Karpas-422 (cell line): ENCODE results near the gene MAP10. TPM values are rescaled to one million over a fixed set of nuclear protein-coding genes. Genes with fewer than 3 reads are reported as not detected.

ENCODE experiments used
- DNase-seq: peaks from one replicate; pipeline ENCODE4 v3.0.0-alpha.2; 2015
- H2AFZ ChIP-seq: fragments of 200-600 bp; sonication (generic); 2 replicates; pipeline ENCODE4 v1.6.1; 2014; ENCODE audit warnings: antibody characterized with exemption, low read length, mixed read lengths
- H3K27ac ChIP-seq: fragments of 200-600 bp; sonication (generic); 2 replicates; pipeline ENCODE4 v1.5.1; 2014; ENCODE audit warnings: mild to moderate bottlenecking, low read length, moderate library complexity
- H3K27me3 ChIP-seq: fragments of 200-600 bp; sonication (generic); 2 replicates; pipeline ENCODE4 v1.6.1; 2014; ENCODE audit warnings: low read length, mixed read lengths
- H3K36me3 ChIP-seq: fragments of 200-600 bp; sonication (generic); 2 replicates; pipeline ENCODE4 v1.6.1; 2014; ENCODE audit warnings: low read length, mixed read lengths; ENCODE audit not compliant: insufficient read depth
- H3K4me1 ChIP-seq: fragments of 200-600 bp; sonication (generic); 2 replicates; pipeline ENCODE4 v1.6.1; 2014; ENCODE audit warnings: mild to moderate bottlenecking, low read length, mixed read lengths
- H3K4me2 ChIP-seq: fragments of 200-600 bp; sonication (generic); 2 replicates; pipeline ENCODE4 v1.6.1; 2014; ENCODE audit warnings: low read length, low read depth, mild to moderate bottlenecking; ENCODE audit not compliant: poor library complexity, severe bottlenecking
- H3K4me3 ChIP-seq: fragments of 200-600 bp; sonication (generic); 2 replicates; pipeline ENCODE4 v1.5.1; 2014; ENCODE audit warnings: mild to moderate bottlenecking, antibody characterized with exemption, low read length, mixed read lengths
- H3K79me2 ChIP-seq: fragments of 200-600 bp; sonication (generic); 2 replicates; pipeline ENCODE4 v1.6.1; 2014; ENCODE audit warnings: mild to moderate bottlenecking, low read length, mixed read lengths
- H3K9ac ChIP-seq: fragments of 200-600 bp; sonication (generic); 2 replicates; pipeline ENCODE4 v1.6.0; 2014; ENCODE audit warnings: low read length
- H3K9me2 ChIP-seq: fragments of 200-600 bp; sonication (generic), shearing (Covaris generic); replicated peaks from 2 replicates; pipeline ENCODE4 v1.6.0; 2014; ENCODE audit warnings: mild to moderate bottlenecking, low read length, moderate library complexity; ENCODE audit not compliant: insufficient read depth
- H3K9me3 ChIP-seq: fragments of 300-700, 200-600 bp; sonication (generic); 2 replicates; pipeline ENCODE4 v1.6.1; 2014; ENCODE audit warnings: low read length, mixed read lengths
- H4K20me1 ChIP-seq: fragments of 200-600 bp; sonication (generic); 2 replicates; pipeline ENCODE4 v1.6.1; 2014; ENCODE audit warnings: mild to moderate bottlenecking, antibody characterized with exemption, low read length, low read depth; ENCODE audit not compliant: insufficient read depth
- total RNA-seq: library from RNA; depleted of rRNA; stranded (reverse); fragments of >200 nt; shearing (Covaris generic); gene quantifications from 2 replicates; pipeline ENCODE4 v1.2.3, GENCODE V29; 2014; ENCODE audit warnings: low replicate concordance

MAP10 gene
- total RNA-seq, 1 experiment from 2014 or later, result 8.7 TPM

- Histone ChIP-seq H2AFZ (no peak overlapping the region), H4K20me1 (no peaks in the 10 kb centered on the region), H3K4me1 (no peaks in the 10 kb centered on the region), H3K27ac (no peak overlapping the region), H3K79me2 (no peaks in the 10 kb centered on the region), H3K9me3 (no peaks in the 10 kb centered on the region), H3K4me3 (no peak overlapping the region), H3K4me2 (no peak overlapping the region), H3K9ac (no peak overlapping the region), H3K36me3 (no peaks in the 10 kb centered on the region), H3K9me2 (no peaks in the 10 kb centered on the region; the same call in 1 of the 2 replicates), H3K27me3 (no peaks in the 10 kb centered on the region)
- DNase-seq, result no peak
Measured at GRCh38 chr1:232789651-232790050, 15.6 kb upstream of the MAP10 start.

- no peaks in the 10 kb centered on the region for H3K79me2 ChIP-seq
- H3K9ac ChIP-seq, result no peak overlapping the region
- H3K27me3 ChIP-seq, result no peaks in the 10 kb centered on the region
- H2AFZ ChIP-seq, result no peak overlapping the region
- H3K4me3 ChIP-seq, result no peak overlapping the region
- no peak overlapping the region for H3K4me2 ChIP-seq
- no peaks in the 10 kb centered on the region for H3K4me1 ChIP-seq
- no peaks in the 10 kb centered on the region for H4K20me1 ChIP-seq
- no peaks in the 10 kb centered on the region for H3K36me3 ChIP-seq
- no peaks in the 10 kb centered on the region for H3K9me3 ChIP-seq
- H3K9me2 ChIP-seq, result no peaks in the 10 kb centered on the region; the same call in 1 of the 2 replicates
- H3K27ac ChIP-seq, result no peak overlapping the region
- no peak for DNase-seq
Measured at GRCh38 chr1:232792949-232793348, 12.3 kb upstream of the MAP10 start.

DNA sequence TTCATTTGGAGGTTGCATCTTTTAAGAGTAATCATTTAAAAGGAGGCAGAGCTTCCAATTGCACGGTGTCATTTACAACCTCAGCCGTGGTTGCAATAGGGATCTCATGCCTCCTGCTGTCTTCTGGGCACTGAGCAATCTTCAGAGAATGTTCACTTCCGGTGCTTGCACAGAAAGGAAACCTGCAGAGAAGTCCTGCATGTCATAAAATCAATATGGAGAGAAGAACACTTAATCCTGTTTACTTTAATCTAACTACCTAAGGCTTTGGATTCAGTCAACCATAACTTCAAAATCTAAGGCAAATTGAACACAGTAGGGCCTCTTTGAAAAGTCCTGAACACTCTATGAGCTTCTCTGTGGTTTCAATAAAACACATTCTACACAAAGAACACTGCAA is 11.3 kb upstream of the MAP10 start:
- DNase-seq, result no peak
- H3K4me2 ChIP-seq, result no peak overlapping the region
- no peaks in the 10 kb centered on the region for H3K27me3 ChIP-seq
- H3K9me3 ChIP-seq, result no peaks in the 10 kb centered on the region
- no peak overlapping the region for H3K9ac ChIP-seq
- H3K4me3 ChIP-seq, result no peak overlapping the region
- H3K36me3 ChIP-seq, result no peaks in the 10 kb centered on the region
- no peaks in the 10 kb centered on the region for H3K79me2 ChIP-seq
- no peaks in the 10 kb centered on the region for H4K20me1 ChIP-seq
- no peak overlapping the region for H3K27ac ChIP-seq
- no peak overlapping the region for H2AFZ ChIP-seq
- H3K9me2 ChIP-seq, result no peaks in the 10 kb centered on the region; the same call in 1 of the 2 replicates
- no peaks in the 10 kb centered on the region for H3K4me1 ChIP-seq

DNA sequence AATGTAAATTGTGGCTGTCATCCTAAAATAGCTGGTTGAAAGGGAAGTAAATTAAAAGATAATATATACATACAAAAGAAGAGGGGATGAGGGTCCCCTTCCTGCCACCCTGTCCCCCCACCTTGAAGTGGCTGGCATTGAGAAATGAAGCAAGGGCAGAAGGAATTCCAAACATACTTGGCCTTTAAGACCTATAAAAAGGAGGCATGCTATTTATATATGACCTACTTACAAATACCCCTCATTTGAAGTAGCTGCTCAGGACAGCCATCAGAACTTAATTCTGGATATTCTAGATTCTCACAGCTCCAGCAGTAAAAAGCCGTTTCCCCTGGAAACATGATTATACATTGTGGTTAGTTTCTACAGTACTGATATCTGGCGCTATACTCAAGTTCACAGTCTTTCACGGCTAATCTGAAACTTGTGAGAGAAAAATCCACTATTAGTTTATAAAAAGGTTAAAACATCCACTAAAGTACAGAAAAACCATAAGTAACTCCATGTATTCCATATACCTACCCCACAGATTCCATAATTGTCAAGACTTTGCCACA is 9.6 kb upstream of the MAP10 start:
- H3K9me3 ChIP-seq, result no peaks in the 10 kb centered on the region
- no peaks in the 10 kb centered on the region; the same call in 1 of the 2 replicates for H3K9me2 ChIP-seq
- H3K36me3 ChIP-seq, result no peaks in the 10 kb centered on the region
- H3K27ac ChIP-seq, result no peak overlapping the region
- no peaks in the 10 kb centered on the region for H3K27me3 ChIP-seq
- H3K79me2 ChIP-seq, result no peaks in the 10 kb centered on the region
- H3K4me2 ChIP-seq, result no peak overlapping the region
- H2AFZ ChIP-seq, result no peak overlapping the region
- no peaks in the 10 kb centered on the region for H3K4me1 ChIP-seq
- H4K20me1 ChIP-seq, result no peaks in the 10 kb centered on the region
- no peak overlapping the region for H3K9ac ChIP-seq
- no peak overlapping the region for H3K4me3 ChIP-seq
- DNase-seq, result no peak

GRCh38 chr1:232797856-232798510 is 7.2 kb upstream of the MAP10 start:
- no peak for DNase-seq
- Histone ChIP-seq H3K4me2 (no peak overlapping the region), H3K4me1 (no peaks in the 10 kb centered on the region), H3K79me2 (no peaks in the 10 kb centered on the region), H3K9me2 (no peaks in the 10 kb centered on the region), H3K27ac (no peak overlapping the region), H3K36me3 (no peaks in the 10 kb centered on the region), H2AFZ (no peak overlapping the region), H4K20me1 (no peaks in the 10 kb centered on the region), H3K4me3 (no peak overlapping the region), H3K9ac (no peak overlapping the region), H3K27me3 (no peaks in the 10 kb centered on the region), H3K9me3 (no peaks in the 10 kb centered on the region)

DNA sequence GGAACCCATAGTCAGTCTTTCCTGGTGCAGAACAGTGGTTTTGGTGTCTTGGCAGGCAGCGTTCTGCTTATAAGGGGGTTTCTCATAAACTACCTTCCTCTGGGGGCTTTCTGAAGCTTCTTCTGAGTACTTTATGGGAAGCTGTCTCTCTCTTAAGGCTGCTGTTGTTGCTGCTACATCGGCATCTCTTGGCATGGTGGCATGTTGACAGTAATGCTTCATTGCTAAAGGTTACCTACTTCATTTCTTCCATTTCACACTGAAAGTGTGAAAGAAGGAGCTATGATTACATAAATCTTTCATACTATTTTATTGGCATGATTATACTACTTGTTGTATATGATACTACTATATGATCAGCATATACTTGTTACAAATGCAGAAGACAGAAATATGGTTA is 6.3 kb upstream of the MAP10 start:
- Histone ChIP-seq H3K27ac (no peak overlapping the region), H3K9me2 (no peaks in the 10 kb centered on the region), H3K9ac (no peak overlapping the region), H3K79me2 (no peaks in the 10 kb centered on the region), H3K4me3 (no peak overlapping the region), H3K4me1 (no peaks in the 10 kb centered on the region), H3K9me3 (no peaks in the 10 kb centered on the region), H3K4me2 (no peak overlapping the region), H3K27me3 (no peaks in the 10 kb centered on the region), H4K20me1 (no peaks in the 10 kb centered on the region), H3K36me3 (no peaks in the 10 kb centered on the region), H2AFZ (no peak overlapping the region)
- no peak for DNase-seq

DNA sequence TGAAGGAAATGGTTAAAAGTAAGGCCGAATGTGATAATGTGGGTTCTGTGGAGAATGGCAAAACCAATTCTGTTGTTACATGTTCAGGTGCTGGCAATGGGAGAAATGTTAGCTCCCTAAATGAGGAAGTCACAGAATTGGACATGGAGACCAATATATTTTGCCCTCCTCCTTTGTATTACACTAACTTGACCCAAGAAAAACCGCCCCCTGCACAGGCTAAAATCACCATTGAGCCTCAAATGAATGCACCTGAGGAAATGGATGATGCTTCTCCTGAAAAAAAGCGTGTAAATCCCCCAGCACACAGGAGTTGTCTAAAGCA is 932 bp downstream of the MAP10 start:
- Histone ChIP-seq H2AFZ (no peak overlapping the region), H3K36me3 (no peaks in the 10 kb centered on the region), H3K27me3 (no peaks in the 10 kb centered on the region), H3K9me3 (no peaks in the 10 kb centered on the region), H3K9me2 (no peaks in the 10 kb centered on the region), H4K20me1 (no peaks in the 10 kb centered on the region), H3K79me2 (no peaks in the 10 kb centered on the region), H3K4me1 (peaks cover 17% of the 10 kb centered on the region), H3K4me2 (peak overlapping the region; percentile 77), H3K27ac (no peak overlapping the region), H3K4me3 (peak overlapping the region; percentile 73), H3K9ac (peak overlapping the region; percentile 80)
- peak; percentile 67 for DNase-seq

GRCh38 chr1:232810856-232811255 is 5.6 kb downstream of the MAP10 start:
- H3K9ac ChIP-seq, result no peak overlapping the region
- no peaks in the 10 kb centered on the region for H3K79me2 ChIP-seq
- no peak overlapping the region for H3K4me3 ChIP-seq
- H3K4me2 ChIP-seq, result no peak overlapping the region
- no peak for DNase-seq
- no peaks in the 10 kb centered on the region for H3K27me3 ChIP-seq
- H4K20me1 ChIP-seq, result no peaks in the 10 kb centered on the region
- no peaks in the 10 kb centered on the region for H3K9me2 ChIP-seq
- H3K27ac ChIP-seq, result no peak overlapping the region
- H3K4me1 ChIP-seq, result peaks cover 10% of the 10 kb centered on the region
- no peaks in the 10 kb centered on the region for H3K9me3 ChIP-seq
- no peak overlapping the region for H2AFZ ChIP-seq
- no peaks in the 10 kb centered on the region for H3K36me3 ChIP-seq
